Activated CD8-positive, alpha-beta T cell treated with anti-CD3 and anti-CD28 coated beads for 36 hours (primary cell): ENCODE results near the gene GLRA2. TPM values are rescaled to one million over a fixed set of nuclear protein-coding genes. Genes with fewer than 3 reads are reported as not detected.
"Not testable (repeated sequence)": the region's sequence is repeated elsewhere in the genome, so short reads cannot be mapped to it uniquely, and the experiment has no call there.

Experiments
- ATAC-seq: fragments of 200-7000 bp; cut with Tn5 transposase; one replicate; pipeline ENCODE4 v1.10.0; 2021; ENCODE audit warnings: mild to moderate bottlenecking, moderate library complexity
- CTCF ChIA-PET: fragments of 350-600 bp; sonication (Branson Sonifier 250); formaldehyde crosslinking; loops from one replicate; lab custom pipeline; 2021; ENCODE audit warnings: antibody characterized with exemption; lab: Charles Lee
- POLR2A ChIA-PET: fragments of 350-600 bp; sonication (Branson Sonifier 250); formaldehyde crosslinking; loops from one replicate; lab custom pipeline; 2021; ENCODE audit warnings: antibody characterized with exemption; lab: Charles Lee
- DNase-seq: peaks from one replicate; pipeline ENCODE4 v3.0.0-alpha.2; 2020
- H3K27ac Mint-ChIP-seq: one replicate; pipeline ENCODE4 v1.8.0; 2021; ENCODE audit warnings: mild to moderate bottlenecking, mixed read lengths
- H3K27me3 Mint-ChIP-seq: one replicate; pipeline ENCODE4 v1.8.0; 2021; ENCODE audit warnings: mixed read lengths
- H3K36me3 Mint-ChIP-seq: one replicate; pipeline ENCODE4 v1.8.0; 2021; ENCODE audit warnings: low read depth, mixed read lengths
- H3K4me1 Mint-ChIP-seq: one replicate; pipeline ENCODE4 v1.8.0; 2021; ENCODE audit warnings: low read depth, mixed read lengths
- H3K4me3 Mint-ChIP-seq: one replicate; pipeline ENCODE4 v1.8.0; 2021; ENCODE audit warnings: mild to moderate bottlenecking, moderate library complexity, mixed read lengths
- H3K9me3 Mint-ChIP-seq: one replicate; pipeline ENCODE4 v1.8.0; 2021; ENCODE audit warnings: mixed read lengths
- intact Hi-C: fragments of 100-400 bp; cut with micrococcal nuclease; formaldehyde crosslinking; loops from one replicate; pipeline ENCODE4 v1.10.0; 2022
- total RNA-seq, 2 experiments: library from RNA; stranded (reverse); gene quantifications; one replicate each; pipeline ENCODE4 v1.2.3, GENCODE V29; 2021
- TF ChIP-seq, protein P1 (sequence below): fragments of 200-600 bp; IDR thresholded peaks from one replicate; pipeline ENCODE4 v1.8.0; 2022; ENCODE audit warnings: antibody characterized with exemption, mild to moderate bottlenecking

The GLRA2 gene
- total RNA-seq, 2 experiments from 2014 or later: not detected

- intact Hi-C loops: no loop called here
- Mint-ChIP-seq H3K27ac (no peak overlapping the region), H3K9me3 (no peaks in the 10 kb centered on the region), H3K36me3 (no peaks in the 10 kb centered on the region), H3K4me3 (no peak overlapping the region), H3K27me3 (no peaks in the 10 kb centered on the region), H3K4me1 (no peaks in the 10 kb centered on the region)
- TF ChIP-seq, protein P1, sequence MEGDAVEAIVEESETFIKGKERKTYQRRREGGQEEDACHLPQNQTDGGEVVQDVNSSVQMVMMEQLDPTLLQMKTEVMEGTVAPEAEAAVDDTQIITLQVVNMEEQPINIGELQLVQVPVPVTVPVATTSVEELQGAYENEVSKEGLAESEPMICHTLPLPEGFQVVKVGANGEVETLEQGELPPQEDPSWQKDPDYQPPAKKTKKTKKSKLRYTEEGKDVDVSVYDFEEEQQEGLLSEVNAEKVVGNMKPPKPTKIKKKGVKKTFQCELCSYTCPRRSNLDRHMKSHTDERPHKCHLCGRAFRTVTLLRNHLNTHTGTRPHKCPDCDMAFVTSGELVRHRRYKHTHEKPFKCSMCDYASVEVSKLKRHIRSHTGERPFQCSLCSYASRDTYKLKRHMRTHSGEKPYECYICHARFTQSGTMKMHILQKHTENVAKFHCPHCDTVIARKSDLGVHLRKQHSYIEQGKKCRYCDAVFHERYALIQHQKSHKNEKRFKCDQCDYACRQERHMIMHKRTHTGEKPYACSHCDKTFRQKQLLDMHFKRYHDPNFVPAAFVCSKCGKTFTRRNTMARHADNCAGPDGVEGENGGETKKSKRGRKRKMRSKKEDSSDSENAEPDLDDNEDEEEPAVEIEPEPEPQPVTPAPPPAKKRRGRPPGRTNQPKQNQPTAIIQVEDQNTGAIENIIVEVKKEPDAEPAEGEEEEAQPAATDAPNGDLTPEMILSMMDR: no peak
- DNase-seq (no peak), ATAC-seq (no peak)
- POLR2A ChIA-PET: no interaction called here
- CTCF ChIA-PET: no interaction called here
These were observed 78.2 kb downstream of the GLRA2 start for GRCh38 chrX:14607446-14607985.

DNA sequence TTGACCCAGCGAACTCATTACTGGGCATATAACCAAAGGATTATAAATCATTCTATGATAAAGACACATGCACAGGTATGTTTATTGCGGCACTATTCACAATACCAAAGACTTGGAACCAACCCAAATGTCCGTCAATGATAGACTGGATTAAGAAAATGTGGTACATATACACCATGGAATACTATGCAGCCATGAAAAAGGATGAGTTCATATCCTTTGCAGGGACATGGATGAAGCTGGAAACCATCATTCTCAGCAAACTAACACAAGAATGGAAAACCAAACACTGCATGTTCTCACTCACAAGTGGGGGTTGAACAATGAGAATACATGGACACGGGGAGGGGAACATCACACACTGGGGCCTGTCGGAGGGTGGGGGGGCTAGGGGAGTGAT is 83.1 kb downstream of the GLRA2 start:
- POLR2A ChIA-PET, H3K4me3 Mint-ChIP-seq, CTCF ChIA-PET, DNase-seq, ATAC-seq, H3K36me3 Mint-ChIP-seq, H3K27me3 Mint-ChIP-seq, H3K4me1 Mint-ChIP-seq, H3K9me3 Mint-ChIP-seq, H3K27ac Mint-ChIP-seq, intact Hi-C loops: not testable (repeated sequence)

DNA sequence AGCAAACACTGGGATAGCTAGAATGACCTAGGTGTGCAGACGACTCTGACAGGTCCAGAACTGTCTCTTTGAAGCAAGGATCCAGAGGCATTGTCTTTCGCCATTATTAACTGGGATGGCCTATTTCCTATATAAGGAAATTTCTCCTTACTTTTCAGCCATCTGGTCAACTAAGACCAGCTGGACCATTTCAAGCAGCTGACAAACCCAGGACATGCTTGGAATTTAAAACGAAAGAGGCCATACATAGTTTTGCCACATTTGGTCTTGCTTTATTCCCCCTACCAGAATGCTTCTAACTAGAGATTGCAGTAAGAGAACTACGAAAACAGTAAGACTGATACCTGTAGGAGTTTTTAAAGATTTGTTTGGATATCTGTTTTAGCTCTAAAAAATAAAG is 87.0 kb downstream of the GLRA2 start:
- no peaks in the 10 kb centered on the region for H3K36me3 Mint-ChIP-seq

DNA sequence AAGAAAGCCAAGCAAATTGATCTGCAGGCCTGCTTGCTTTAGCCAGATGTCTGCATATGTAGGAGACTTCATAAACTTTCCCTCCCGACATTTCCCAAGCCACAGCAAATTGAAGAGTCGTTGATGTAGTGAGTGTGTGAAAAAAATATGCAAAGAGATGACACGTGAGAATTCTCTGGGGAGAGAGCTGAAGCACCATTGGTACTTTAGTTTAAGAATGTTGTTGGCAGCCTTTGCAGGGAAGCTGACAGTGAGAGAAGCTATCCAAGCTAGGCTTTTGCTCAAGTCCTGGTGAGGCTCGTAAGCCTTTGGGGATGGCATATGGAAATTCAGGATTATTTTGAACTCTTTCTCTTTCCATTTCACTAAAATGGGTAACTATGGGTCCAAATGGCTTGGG is 87.5 kb downstream of the GLRA2 start:
- Mint-ChIP-seq H3K9me3 (peaks cover 3% of the 10 kb centered on the region), H3K27ac (no peak overlapping the region), H3K4me1 (no peaks in the 10 kb centered on the region), H3K27me3 (no peaks in the 10 kb centered on the region), H3K4me3 (no peak overlapping the region), H3K36me3 (no peaks in the 10 kb centered on the region)
- DNase-seq: no peak
- ChIA-PET POLR2A (no interaction called here), CTCF (no interaction called here)
- TF ChIP-seq, protein P1: no peak
- no peak for ATAC-seq
- intact Hi-C loops: no loop called here

More for the DNA sequence above, 87.0 kb downstream of the GLRA2 start:
- H3K9me3 Mint-ChIP-seq: peaks cover 3% of the 10 kb centered on the region
- no peak overlapping the region for H3K4me3 Mint-ChIP-seq
- H3K27me3 Mint-ChIP-seq: no peaks in the 10 kb centered on the region
- no peaks in the 10 kb centered on the region for H3K4me1 Mint-ChIP-seq
- CTCF ChIA-PET: no interaction called here
- POLR2A ChIA-PET: no interaction called here
- TF ChIP-seq, protein P1: no peak
- DNase-seq (no peak), ATAC-seq (no peak)
- no peak overlapping the region for H3K27ac Mint-ChIP-seq
- intact Hi-C loops: no loop called here

- TF ChIP-seq, protein P1: no peak
- POLR2A ChIA-PET: no interaction called here
- H3K4me1 Mint-ChIP-seq: no peaks in the 10 kb centered on the region
- no peak overlapping the region for H3K4me3 Mint-ChIP-seq
- CTCF ChIA-PET: no interaction called here
- H3K9me3 Mint-ChIP-seq: peaks cover 2% of the 10 kb centered on the region
- H3K36me3 Mint-ChIP-seq: no peaks in the 10 kb centered on the region
- no peak overlapping the region for H3K27ac Mint-ChIP-seq
- intact Hi-C loops: no loop called here
- no peak for DNase-seq
- no peaks in the 10 kb centered on the region for H3K27me3 Mint-ChIP-seq
- ATAC-seq: no peak
These were observed 89.0 kb downstream of the GLRA2 start for GRCh38 chrX:14618177-14618965.
